Omental fat pad (tissue), 4 donors: ENCODE measurements around the gene OLIG1. TPM values are rescaled to one million over a fixed set of nuclear protein-coding genes. Genes with fewer than 3 reads are reported as not detected.

Experiments
- ATAC-seq: fragments of 150-250 bp; one replicate; pipeline ENCODE4 v1.9.1; 2016; ENCODE audit warnings: mild to moderate bottlenecking, moderate library complexity; ENCODE audit not compliant: low FRiP score
- DNase-seq: peaks from one replicate; pipeline ENCODE4 v3.0.0-alpha.2; 2019; ENCODE audit warnings: low spot score
- CTCF ChIP-seq, 3 donors: fragments of 450-650 bp; IDR thresholded peaks; one replicate each; pipeline ENCODE4 v1.5.1; 2016 to 2017; ENCODE audit warnings: antibody characterized with exemption in 3 of 3, mild to moderate bottlenecking in 3 of 3, moderate library complexity in 2 of 3
- total RNA-seq, 4 donors: library from RNA; depleted of rRNA; stranded (reverse); fragments of >200 nt; gene quantifications; one replicate each; pipeline ENCODE4 v1.1.0, GENCODE V29; 2016

OLIG1 gene
- total RNA-seq, 4 donors from 2014 or later, result not detected

GRCh38 chr21:33115631-33116510 is 45.9 kb downstream of the OLIG1 start:
- ATAC-seq (no peak), DNase-seq (no peak)
- TF ChIP-seq CTCF (IDR thresholded peaks at IDR 0.05), result no peak

- ATAC-seq (no peak), DNase-seq (no peak)
- TF ChIP-seq CTCF (IDR thresholded peaks at IDR 0.05), result no peak
Measured at GRCh38 chr21:33116676-33117075, 46.7 kb downstream of the OLIG1 start.

- DNase-seq, result no peak
- no peak for TF ChIP-seq CTCF (IDR thresholded peaks at IDR 0.05)
- no peak for ATAC-seq
Measured at GRCh38 chr21:33117101-33117888, 47.4 kb downstream of the OLIG1 start.

Other genes starting within 250 kb of the OLIG1 start
- gene OLIG2, start 44.2 kb upstream of the OLIG1 start, total RNA-seq, result not detected
- 10 to 100 TPM; 13.5 to 32.9 (median 26.2) TPM for gene IFNAR2, start 159.8 kb downstream of the OLIG1 start, total RNA-seq
- gene IL10RB, start 196.2 kb downstream of the OLIG1 start, total RNA-seq, result 10 to 100 TPM; 33.5 to 58.3 (median 39.1) TPM